ENCODE results near the gene GLB1L2.

GRCh38 chr11:134369656-134370525, 38.1 kb downstream of the GLB1L2 start:
- TF ChIP-seq CTCF (IDR thresholded peaks at IDR 0.05; ENCODE audit: low read depth, low read length) (no peak), EZH2phosphoT487 (IDR thresholded peaks at IDR 0.05; ENCODE audit: low read depth) (no peak)
